ENCODE results near the gene ZNF512B.
A peak's percentile ranks its signal among the peaks of the same experiment; 100 is the strongest.
"Not testable (repeated sequence)": the region's sequence is repeated elsewhere in the genome, so short reads cannot be mapped to it uniquely, and the experiment has no call there.

Gene ZNF512B, protein sequence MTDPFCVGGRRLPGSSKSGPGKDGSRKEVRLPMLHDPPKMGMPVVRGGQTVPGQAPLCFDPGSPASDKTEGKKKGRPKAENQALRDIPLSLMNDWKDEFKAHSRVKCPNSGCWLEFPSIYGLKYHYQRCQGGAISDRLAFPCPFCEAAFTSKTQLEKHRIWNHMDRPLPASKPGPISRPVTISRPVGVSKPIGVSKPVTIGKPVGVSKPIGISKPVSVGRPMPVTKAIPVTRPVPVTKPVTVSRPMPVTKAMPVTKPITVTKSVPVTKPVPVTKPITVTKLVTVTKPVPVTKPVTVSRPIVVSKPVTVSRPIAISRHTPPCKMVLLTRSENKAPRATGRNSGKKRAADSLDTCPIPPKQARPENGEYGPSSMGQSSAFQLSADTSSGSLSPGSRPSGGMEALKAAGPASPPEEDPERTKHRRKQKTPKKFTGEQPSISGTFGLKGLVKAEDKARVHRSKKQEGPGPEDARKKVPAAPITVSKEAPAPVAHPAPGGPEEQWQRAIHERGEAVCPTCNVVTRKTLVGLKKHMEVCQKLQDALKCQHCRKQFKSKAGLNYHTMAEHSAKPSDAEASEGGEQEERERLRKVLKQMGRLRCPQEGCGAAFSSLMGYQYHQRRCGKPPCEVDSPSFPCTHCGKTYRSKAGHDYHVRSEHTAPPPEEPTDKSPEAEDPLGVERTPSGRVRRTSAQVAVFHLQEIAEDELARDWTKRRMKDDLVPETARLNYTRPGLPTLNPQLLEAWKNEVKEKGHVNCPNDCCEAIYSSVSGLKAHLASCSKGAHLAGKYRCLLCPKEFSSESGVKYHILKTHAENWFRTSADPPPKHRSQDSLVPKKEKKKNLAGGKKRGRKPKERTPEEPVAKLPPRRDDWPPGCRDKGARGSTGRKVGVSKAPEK

DNA sequence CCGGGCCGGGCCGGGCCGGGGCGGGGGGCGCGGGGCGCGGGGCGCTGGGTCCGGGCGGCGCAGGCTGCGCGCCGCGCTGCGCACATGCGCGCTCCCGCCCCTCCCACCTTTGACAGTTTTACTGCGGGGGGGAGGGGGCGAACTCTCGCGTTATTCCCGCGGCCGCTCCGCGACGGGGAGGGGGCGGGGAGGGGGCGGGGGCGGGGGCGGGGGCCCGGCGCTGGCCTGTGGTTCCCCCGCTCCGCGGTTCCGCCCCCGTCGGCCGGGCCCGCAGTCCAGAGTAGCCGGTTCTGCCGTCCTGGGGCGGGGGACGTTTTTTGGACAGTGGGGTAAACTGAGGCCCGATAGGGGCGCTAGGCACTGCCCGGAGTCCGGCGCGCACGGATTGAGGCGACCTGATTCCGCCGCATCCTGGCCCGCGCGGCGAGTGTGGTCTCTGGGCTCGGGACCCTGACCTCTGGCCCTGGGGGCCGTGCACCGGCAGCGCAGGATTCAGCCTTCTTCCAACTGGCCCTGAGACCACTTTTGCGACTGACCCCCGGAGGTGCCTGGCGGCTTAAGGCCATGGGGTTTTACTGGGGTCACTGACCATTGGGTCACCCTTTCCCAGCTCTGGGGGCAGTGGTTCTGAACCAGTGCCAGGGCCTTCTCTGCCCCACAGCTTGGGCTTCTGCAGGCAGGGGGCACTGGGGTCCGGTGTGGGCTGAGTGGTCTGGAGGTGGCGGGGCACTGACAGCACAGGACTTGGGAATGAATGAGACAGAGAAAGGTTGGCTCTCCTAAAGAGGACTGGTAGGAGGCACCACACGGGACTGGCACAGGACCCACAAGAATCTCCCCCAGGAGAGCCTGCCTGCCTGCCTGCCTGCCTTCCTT, at the start of gene ZNF512B:
TSS of gene ZNF512B (minus strand) at position 93 of the 876 bp plus-strand sequence. CDS start 1,980 bp downstream, outside the sequence.
- Histone ChIP-seq H3F3A (ENCODE audit: insufficient read depth, low read length) (no peaks in the 10 kb centered on the region; the same call in 1 of the 2 replicates), H3K4me3 (ENCODE audit: low read length) (peak within 1 kb of the TSS; percentile 53), H3K27ac (ENCODE audit: low read length) (no peak within 1 kb of the TSS), H3K9me2 (replicated peaks; ENCODE audit: insufficient read depth, low read length) (no peaks in the 10 kb centered on the region), H3K36me3 (replicated peaks; ENCODE audit: insufficient read depth, low read length) (no peaks in the 10 kb centered on the region), H3K27me3 (replicated peaks; ENCODE audit: insufficient read depth, low read length) (peaks cover 5% of the 10 kb centered on the region; the same call in 1 of the 2 replicates), H3K9me3 (replicated peaks; ENCODE audit: insufficient read depth, low read length) (no peaks in the 10 kb centered on the region), H3K79me2 (ENCODE audit: low read length) (peaks cover 8% of the 10 kb centered on the region), H3K4me1 (ENCODE audit: low read length) (peaks cover 9% of the 10 kb centered on the region), H3K9ac (ENCODE audit: low read length) (peak within 1 kb of the TSS; percentile 52; the same call in 1 of the 2 replicates), H4K20me1 (ENCODE audit: insufficient read depth, low read length) (no peaks in the 10 kb centered on the region), H2AFZ (ENCODE audit: low read length) (peak within 1 kb of the TSS; percentile 71), H3K4me2 (ENCODE audit: low read depth, low read length) (peak within 1 kb of the TSS; percentile 89)
- TF ChIP-seq EZH2phosphoT487 (IDR thresholded peaks at IDR 0.05; ENCODE audit: low read length) (no peak), EZH2 (optimal IDR thresholded peaks at IDR 0.05; ENCODE audit: low read depth, low read length) (no peak)
- TF ChIP-seq, protein P1, sequence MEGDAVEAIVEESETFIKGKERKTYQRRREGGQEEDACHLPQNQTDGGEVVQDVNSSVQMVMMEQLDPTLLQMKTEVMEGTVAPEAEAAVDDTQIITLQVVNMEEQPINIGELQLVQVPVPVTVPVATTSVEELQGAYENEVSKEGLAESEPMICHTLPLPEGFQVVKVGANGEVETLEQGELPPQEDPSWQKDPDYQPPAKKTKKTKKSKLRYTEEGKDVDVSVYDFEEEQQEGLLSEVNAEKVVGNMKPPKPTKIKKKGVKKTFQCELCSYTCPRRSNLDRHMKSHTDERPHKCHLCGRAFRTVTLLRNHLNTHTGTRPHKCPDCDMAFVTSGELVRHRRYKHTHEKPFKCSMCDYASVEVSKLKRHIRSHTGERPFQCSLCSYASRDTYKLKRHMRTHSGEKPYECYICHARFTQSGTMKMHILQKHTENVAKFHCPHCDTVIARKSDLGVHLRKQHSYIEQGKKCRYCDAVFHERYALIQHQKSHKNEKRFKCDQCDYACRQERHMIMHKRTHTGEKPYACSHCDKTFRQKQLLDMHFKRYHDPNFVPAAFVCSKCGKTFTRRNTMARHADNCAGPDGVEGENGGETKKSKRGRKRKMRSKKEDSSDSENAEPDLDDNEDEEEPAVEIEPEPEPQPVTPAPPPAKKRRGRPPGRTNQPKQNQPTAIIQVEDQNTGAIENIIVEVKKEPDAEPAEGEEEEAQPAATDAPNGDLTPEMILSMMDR (IDR thresholded peaks at IDR 0.05; ENCODE audit: low read length) = no peak
- peak; percentile 57 for DNase-seq

DNA sequence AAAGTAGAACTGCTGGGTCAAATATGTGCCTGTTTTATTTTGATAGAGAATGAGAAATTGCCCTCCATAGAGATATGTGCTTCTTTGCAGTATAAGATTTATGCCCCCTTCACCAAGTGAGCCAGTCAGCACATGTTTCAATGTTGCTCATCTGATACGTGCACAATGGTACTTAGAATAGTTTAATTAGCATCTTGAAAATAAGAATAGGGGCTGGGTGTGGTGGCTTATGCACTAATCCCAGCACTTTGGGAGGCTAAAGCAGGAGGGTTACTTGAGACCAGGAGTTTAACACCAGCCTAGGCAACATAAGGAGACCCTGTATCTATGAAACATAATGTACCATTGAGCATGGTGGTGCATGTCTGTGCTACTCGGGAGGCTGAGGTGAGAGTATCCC, 45.9 kb upstream of the ZNF512B start:
- Histone ChIP-seq H4K20me1 (ENCODE audit: insufficient read depth, low read length) (no peaks in the 10 kb centered on the region), H3K79me2 (ENCODE audit: low read length) (no peaks in the 10 kb centered on the region; the same call in 1 of the 2 replicates), H3K4me3 (ENCODE audit: low read length) (no peak overlapping the region), H3K36me3 (replicated peaks; ENCODE audit: insufficient read depth, low read length) (peaks cover 4% of the 10 kb centered on the region), H3K4me1 (ENCODE audit: low read length) (no peaks in the 10 kb centered on the region), H2AFZ (ENCODE audit: low read length) (no peak overlapping the region), H3K4me2 (ENCODE audit: low read depth, low read length) (no peak overlapping the region), H3K9ac (ENCODE audit: low read length) (no peak overlapping the region), H3K9me3 (replicated peaks; ENCODE audit: insufficient read depth, low read length) (no peaks in the 10 kb centered on the region), H3K9me2 (replicated peaks; ENCODE audit: insufficient read depth, low read length) (no peaks in the 10 kb centered on the region), H3K27ac (ENCODE audit: low read length) (no peak overlapping the region), H3K27me3 (replicated peaks; ENCODE audit: insufficient read depth, low read length) (no peaks in the 10 kb centered on the region), H3F3A (ENCODE audit: insufficient read depth, low read length) (no peaks in the 10 kb centered on the region)
- TF ChIP-seq EZH2 (optimal IDR thresholded peaks at IDR 0.05; ENCODE audit: low read depth, low read length) (no peak), EZH2phosphoT487 (IDR thresholded peaks at IDR 0.05; ENCODE audit: low read length) (no peak)
- no peak for DNase-seq

DNA sequence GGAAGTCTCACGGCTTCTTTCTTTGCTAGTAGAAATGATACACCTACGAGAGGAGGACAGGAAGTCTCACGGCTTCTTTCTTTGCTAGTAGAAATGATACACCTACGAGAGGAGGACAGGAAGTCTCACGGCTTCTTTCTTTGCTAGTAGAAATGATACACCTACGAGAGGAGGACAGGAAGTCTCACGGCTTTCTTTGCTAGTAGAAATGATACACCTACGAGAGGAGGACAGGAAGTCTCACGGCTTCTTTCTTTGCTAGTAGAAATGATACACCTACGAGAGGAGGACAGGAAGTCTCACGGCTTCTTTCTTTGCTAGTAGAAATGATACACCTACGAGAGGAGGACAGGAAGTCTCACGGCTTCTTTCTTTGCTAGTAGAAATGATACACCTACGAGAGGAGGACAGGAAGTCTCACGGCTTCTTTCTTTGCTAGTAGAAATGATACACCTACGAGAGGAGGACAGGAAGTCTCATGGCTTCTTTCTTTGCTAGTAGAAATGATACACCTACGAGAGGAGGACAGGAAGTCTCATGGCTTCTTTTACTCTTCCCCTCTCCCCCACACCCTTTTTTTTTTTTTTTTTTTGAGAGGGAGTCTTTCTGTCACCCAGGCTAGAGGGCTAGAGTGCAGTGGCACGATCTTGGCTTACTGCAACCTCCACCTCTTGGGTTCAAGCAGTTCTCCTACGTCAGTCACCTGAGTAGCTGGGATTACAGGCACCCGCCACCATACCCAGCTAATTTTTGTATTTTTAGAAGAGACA, 42.8 kb upstream of the ZNF512B start:
- H3K4me1 ChIP-seq (ENCODE audit: low read length); H3F3A ChIP-seq (ENCODE audit: insufficient read depth, low read length); H2AFZ ChIP-seq (ENCODE audit: low read length); H4K20me1 ChIP-seq (ENCODE audit: insufficient read depth, low read length); H3K27ac ChIP-seq (ENCODE audit: low read length); H3K9ac ChIP-seq (ENCODE audit: low read length); DNase-seq; H3K79me2 ChIP-seq (ENCODE audit: low read length); H3K27me3 ChIP-seq (replicated peaks; ENCODE audit: insufficient read depth, low read length); H3K9me3 ChIP-seq (replicated peaks; ENCODE audit: insufficient read depth, low read length); H3K4me2 ChIP-seq (ENCODE audit: low read depth, low read length); H3K9me2 ChIP-seq (replicated peaks; ENCODE audit: insufficient read depth, low read length); H3K4me3 ChIP-seq (ENCODE audit: low read length): not testable (repeated sequence)
- H3K36me3 ChIP-seq (replicated peaks; ENCODE audit: insufficient read depth, low read length) = peaks cover 18% of the 10 kb centered on the region

Data from MM.1S (cell line).